Ishikawa (cell line): ENCODE data around the gene POLD4.

Source experiments
- EP300 ChIP-seq: IDR thresholded peaks from 2 replicates; pipeline ENCODE4 v1.6.1; 2012; ENCODE audit warnings: borderline replicate concordance
- RAD21 ChIP-seq: IDR thresholded peaks from 2 replicates; pipeline ENCODE4 v1.6.1; 2012; ENCODE audit warnings: low read depth

- TF ChIP-seq RAD21, result peak; percentile 59
- no peak for TF ChIP-seq EP300
Measured at GRCh38 chr11:67345920-67346819, 7.2 kb downstream of the POLD4 start.
